ENCODE results near the gene GLIS1. TPM values are rescaled to one million over a fixed set of nuclear protein-coding genes. Genes with fewer than 3 reads are reported as not detected.

Gene GLIS1
- total RNA-seq, 1 experiment from 2014 or later: 0.28 TPM

DNA sequence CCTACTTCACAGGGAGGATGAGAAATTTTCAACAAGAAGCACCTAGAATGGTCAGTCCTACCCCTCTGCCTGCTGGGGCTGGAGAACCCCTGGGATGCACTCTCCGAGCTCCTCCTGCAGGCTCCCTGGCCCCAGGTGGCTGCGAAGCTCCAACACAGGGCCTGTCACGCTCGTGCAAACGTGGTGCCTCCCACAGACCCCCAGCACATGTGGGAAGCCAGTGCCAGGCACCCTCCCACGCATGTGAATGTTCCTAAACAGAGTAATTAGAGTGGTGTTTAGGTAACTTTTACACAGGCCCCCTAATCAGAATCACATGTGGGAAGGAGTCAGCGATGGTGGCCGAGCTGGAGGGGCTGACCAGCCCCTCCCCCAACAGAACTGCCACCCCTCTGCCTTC is 28.4 kb downstream of the GLIS1 start:
- H2BK15ac ChIP-seq (ENCODE audit: low read depth, low read length): no peak overlapping the region
- H3K36me3 Mint-ChIP-seq (ENCODE audit: insufficient read depth in 1 of 3, low read depth in 3 of 3): no peaks in the 10 kb centered on the region
- no peak overlapping the region for H2BK20ac ChIP-seq (ENCODE audit: low read depth, low read length, poor library complexity, severe bottlenecking)
- DNase-seq: no peak
- no peak overlapping the region for H3K18ac ChIP-seq (ENCODE audit: insufficient read length, low read depth, low read length)
- no peak overlapping the region for H4K91ac ChIP-seq (ENCODE audit: insufficient read length, low read depth, low read length)
- TF ChIP-seq, protein P1, sequence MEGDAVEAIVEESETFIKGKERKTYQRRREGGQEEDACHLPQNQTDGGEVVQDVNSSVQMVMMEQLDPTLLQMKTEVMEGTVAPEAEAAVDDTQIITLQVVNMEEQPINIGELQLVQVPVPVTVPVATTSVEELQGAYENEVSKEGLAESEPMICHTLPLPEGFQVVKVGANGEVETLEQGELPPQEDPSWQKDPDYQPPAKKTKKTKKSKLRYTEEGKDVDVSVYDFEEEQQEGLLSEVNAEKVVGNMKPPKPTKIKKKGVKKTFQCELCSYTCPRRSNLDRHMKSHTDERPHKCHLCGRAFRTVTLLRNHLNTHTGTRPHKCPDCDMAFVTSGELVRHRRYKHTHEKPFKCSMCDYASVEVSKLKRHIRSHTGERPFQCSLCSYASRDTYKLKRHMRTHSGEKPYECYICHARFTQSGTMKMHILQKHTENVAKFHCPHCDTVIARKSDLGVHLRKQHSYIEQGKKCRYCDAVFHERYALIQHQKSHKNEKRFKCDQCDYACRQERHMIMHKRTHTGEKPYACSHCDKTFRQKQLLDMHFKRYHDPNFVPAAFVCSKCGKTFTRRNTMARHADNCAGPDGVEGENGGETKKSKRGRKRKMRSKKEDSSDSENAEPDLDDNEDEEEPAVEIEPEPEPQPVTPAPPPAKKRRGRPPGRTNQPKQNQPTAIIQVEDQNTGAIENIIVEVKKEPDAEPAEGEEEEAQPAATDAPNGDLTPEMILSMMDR (conservative IDR thresholded peaks at IDR 0.05): no peak
- H3K4me1 ChIP-seq (ENCODE audit: insufficient read depth, low read length): peaks cover 6% of the 10 kb centered on the region; the same call in 1 of the 2 replicates
- H3K14ac ChIP-seq (ENCODE audit: insufficient read depth, low read length): no peak overlapping the region
- no peak overlapping the region for H2AK5ac ChIP-seq (ENCODE audit: insufficient read length, low read length)
- no peaks in the 10 kb centered on the region for H3K27me3 ChIP-seq (ENCODE audit: insufficient read depth, low read length)
- peaks cover 14 to 29% of the 10 kb centered on the region in 2 experiments for H3K4me1 Mint-ChIP-seq
- no CpG with 5 or more reads among the region's 8 CpGs for WGBS (ENCODE audit: extremely low coverage, insufficient read length, low lambda C conversion rate)
- H3K23me2 ChIP-seq (ENCODE audit: insufficient read length, low read depth, low read length, poor library complexity, severe bottlenecking): no peaks in the 10 kb centered on the region
- H3K4me3 Mint-ChIP-seq: no peak overlapping the region
- H2BK5ac ChIP-seq (ENCODE audit: insufficient read length, low read length): no peak overlapping the region
- no peak overlapping the region for H2AFZ ChIP-seq (ENCODE audit: low read length)
- no peak overlapping the region for H2BK120ac ChIP-seq (ENCODE audit: low read depth, low read length, poor library complexity, severe bottlenecking)
- no peaks in the 10 kb centered on the region for H3K9me3 ChIP-seq (ENCODE audit: control insufficient read depth, low read depth, low read length)
- no peak overlapping the region; a peak in 1 of 7 replicates for H3K27ac Mint-ChIP-seq
- H3K27me3 Mint-ChIP-seq (ENCODE audit: low read depth): no peaks in the 10 kb centered on the region; the same call in none of the 2 replicates
- H3K4ac ChIP-seq (ENCODE audit: low read depth, low read length): no peak overlapping the region
- H3K9ac ChIP-seq (ENCODE audit: extremely low read depth, insufficient read length, low read length): no peak overlapping the region
- H2BK12ac ChIP-seq (ENCODE audit: insufficient read length, low read depth, low read length): no peak overlapping the region
- no peaks in the 10 kb centered on the region for H3K79me1 ChIP-seq (ENCODE audit: insufficient read depth, low read depth, low read length, poor library complexity, severe bottlenecking)
- no peak overlapping the region for H3K56ac ChIP-seq (ENCODE audit: insufficient read length, low read depth, low read length)
- H3K27ac ChIP-seq (ENCODE audit: insufficient read length, low read depth, low read length): no peak overlapping the region
- H4K20me1 ChIP-seq (ENCODE audit: control insufficient read depth, insufficient read depth, insufficient read length): no peaks in the 10 kb centered on the region
- no peak overlapping the region for H4K5ac ChIP-seq (ENCODE audit: insufficient read length, low read depth, low read length)
- no peak overlapping the region for H3T11ph ChIP-seq (ENCODE audit: low read length)
- no peak overlapping the region for H3K4me2 ChIP-seq (ENCODE audit: insufficient read depth, insufficient read length, low read length)
- peaks cover 0 to 3% of the 10 kb centered on the region in 2 experiments; a peak in 3 of 5 replicates for H3K9me3 Mint-ChIP-seq
- H3K79me2 ChIP-seq (ENCODE audit: insufficient read depth, low read length): no peaks in the 10 kb centered on the region
- no peak overlapping the region for H3K23ac ChIP-seq (ENCODE audit: insufficient read length, low read depth, low read length)
- no peak overlapping the region for H4K8ac ChIP-seq (replicated peaks; ENCODE audit: insufficient read length, low read depth, low read length)
